ENCODE results near the gene CTNNAL1. TPM values are rescaled to one million over a fixed set of nuclear protein-coding genes. Genes with fewer than 3 reads are reported as not detected.

CTNNAL1 gene
- total RNA-seq, 1 experiment from 2014 or later: 72.0 TPM

- intact Hi-C loops (cut with micrococcal nuclease; ENCODE audit: unreplicated experiment): no loop called here
- Histone ChIP-seq H3K4me3 (ENCODE audit: low read depth, low read length, poor library complexity, severe bottlenecking) (no peak overlapping the region), H3K27me3 (replicated peaks; ENCODE audit: insufficient read depth, low read depth, low read length, poor library complexity) (no peaks in the 10 kb centered on the region), H3K27ac (ENCODE audit: low read depth, low read length, poor library complexity, severe bottlenecking) (no peak overlapping the region), H3K4me1 (ENCODE audit: insufficient read depth, low read length, poor library complexity, severe bottlenecking) (peaks cover 11% of the 10 kb centered on the region), H3K9me3 (ENCODE audit: low read depth, low read length, poor library complexity, severe bottlenecking) (no peaks in the 10 kb centered on the region), H3K36me3 (ENCODE audit: insufficient read depth, low read length, poor library complexity, severe bottlenecking) (peaks cover 28% of the 10 kb centered on the region)
- BruUV-seq (replicated peaks): no TSS peak
- no peak for DNase-seq (ENCODE audit: low spot score)
- TF ChIP-seq EZH2 (IDR thresholded peaks at IDR 0.05; ENCODE audit: borderline replicate concordance, low read depth, low read length, poor library complexity, severe bottlenecking): no peak
- TF ChIP-seq, protein P1, sequence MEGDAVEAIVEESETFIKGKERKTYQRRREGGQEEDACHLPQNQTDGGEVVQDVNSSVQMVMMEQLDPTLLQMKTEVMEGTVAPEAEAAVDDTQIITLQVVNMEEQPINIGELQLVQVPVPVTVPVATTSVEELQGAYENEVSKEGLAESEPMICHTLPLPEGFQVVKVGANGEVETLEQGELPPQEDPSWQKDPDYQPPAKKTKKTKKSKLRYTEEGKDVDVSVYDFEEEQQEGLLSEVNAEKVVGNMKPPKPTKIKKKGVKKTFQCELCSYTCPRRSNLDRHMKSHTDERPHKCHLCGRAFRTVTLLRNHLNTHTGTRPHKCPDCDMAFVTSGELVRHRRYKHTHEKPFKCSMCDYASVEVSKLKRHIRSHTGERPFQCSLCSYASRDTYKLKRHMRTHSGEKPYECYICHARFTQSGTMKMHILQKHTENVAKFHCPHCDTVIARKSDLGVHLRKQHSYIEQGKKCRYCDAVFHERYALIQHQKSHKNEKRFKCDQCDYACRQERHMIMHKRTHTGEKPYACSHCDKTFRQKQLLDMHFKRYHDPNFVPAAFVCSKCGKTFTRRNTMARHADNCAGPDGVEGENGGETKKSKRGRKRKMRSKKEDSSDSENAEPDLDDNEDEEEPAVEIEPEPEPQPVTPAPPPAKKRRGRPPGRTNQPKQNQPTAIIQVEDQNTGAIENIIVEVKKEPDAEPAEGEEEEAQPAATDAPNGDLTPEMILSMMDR (conservative IDR thresholded peaks at IDR 0.05; ENCODE audit: low read depth, low read length): no peak
- POLR2A ChIA-PET (ENCODE audit: low non-redundant PET): no interaction called here
- CTCF ChIA-PET: no interaction called here
Measured at GRCh38 chr9:109031241-109031640, 17.9 kb upstream of the CTNNAL1 start.

DNA sequence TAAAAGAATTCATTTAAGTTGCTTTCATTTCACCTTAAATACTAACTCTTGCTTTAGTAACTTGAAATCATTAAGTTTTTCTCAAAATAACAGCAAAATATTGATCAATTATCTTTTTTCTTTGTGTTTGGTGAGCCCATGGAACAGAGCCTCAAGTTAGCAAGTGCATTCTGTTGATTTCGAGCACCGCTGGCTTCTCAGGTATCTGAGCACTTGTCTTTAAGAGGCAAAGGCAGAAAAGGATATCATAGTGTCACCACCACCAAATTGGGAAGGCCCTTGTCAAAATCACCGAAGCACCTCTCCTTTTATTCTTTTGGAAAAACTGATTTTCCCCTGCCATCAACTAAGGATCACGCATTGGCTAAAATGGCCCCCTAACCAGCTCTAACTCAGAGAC is 17.1 kb upstream of the CTNNAL1 start:
- DNase-seq (ENCODE audit: low spot score): no peak
- POLR2A ChIA-PET (ENCODE audit: low non-redundant PET): no interaction called here

GRCh38 chr9:109028457-109028856 is 15.2 kb upstream of the CTNNAL1 start:
- Histone ChIP-seq H3K4me1 (ENCODE audit: insufficient read depth, low read length, poor library complexity, severe bottlenecking) (no peaks in the 10 kb centered on the region), H3K9me3 (ENCODE audit: low read depth, low read length, poor library complexity, severe bottlenecking) (no peaks in the 10 kb centered on the region), H3K36me3 (ENCODE audit: insufficient read depth, low read length, poor library complexity, severe bottlenecking) (peaks cover 11% of the 10 kb centered on the region), H3K27me3 (replicated peaks; ENCODE audit: insufficient read depth, low read depth, low read length, poor library complexity) (no peaks in the 10 kb centered on the region), H3K27ac (ENCODE audit: low read depth, low read length, poor library complexity, severe bottlenecking) (no peak overlapping the region), H3K4me3 (ENCODE audit: low read depth, low read length, poor library complexity, severe bottlenecking) (no peak overlapping the region)
- TF ChIP-seq, protein P1 (conservative IDR thresholded peaks at IDR 0.05; ENCODE audit: low read depth, low read length): no peak
- TF ChIP-seq EZH2 (IDR thresholded peaks at IDR 0.05; ENCODE audit: borderline replicate concordance, low read depth, low read length, poor library complexity, severe bottlenecking): no peak
- ChIA-PET POLR2A (ENCODE audit: low non-redundant PET) (no interaction called here), CTCF (no interaction called here)
- DNase-seq (ENCODE audit: low spot score): no peak
- BruUV-seq (replicated peaks): no TSS peak
- intact Hi-C loops (cut with micrococcal nuclease; ENCODE audit: unreplicated experiment): no loop called here

More for the DNA sequence above, 17.1 kb upstream of the CTNNAL1 start:
- Histone ChIP-seq H3K36me3 (ENCODE audit: insufficient read depth, low read length, poor library complexity, severe bottlenecking) (peaks cover 27% of the 10 kb centered on the region), H3K27me3 (replicated peaks; ENCODE audit: insufficient read depth, low read depth, low read length, poor library complexity) (no peaks in the 10 kb centered on the region), H3K27ac (ENCODE audit: low read depth, low read length, poor library complexity, severe bottlenecking) (no peak overlapping the region), H3K9me3 (ENCODE audit: low read depth, low read length, poor library complexity, severe bottlenecking) (no peaks in the 10 kb centered on the region), H3K4me3 (ENCODE audit: low read depth, low read length, poor library complexity, severe bottlenecking) (no peak overlapping the region), H3K4me1 (ENCODE audit: insufficient read depth, low read length, poor library complexity, severe bottlenecking) (peaks cover 3% of the 10 kb centered on the region)
- intact Hi-C loops (cut with micrococcal nuclease; ENCODE audit: unreplicated experiment): no loop called here
- no TSS peak for BruUV-seq (replicated peaks)
- CTCF ChIA-PET: no interaction called here
- TF ChIP-seq, protein P1 (conservative IDR thresholded peaks at IDR 0.05; ENCODE audit: low read depth, low read length): no peak
- no peak for TF ChIP-seq EZH2 (IDR thresholded peaks at IDR 0.05; ENCODE audit: borderline replicate concordance, low read depth, low read length, poor library complexity, severe bottlenecking)

Measured in A673 (cell line).